Stimulated activated naive CD4-positive, alpha-beta T cell treated with Interleukin-2 at 50 U/mL for 16 hours (primary cell): ENCODE data around the gene SH2D4B.

ENCODE experiments used
- DNase-seq: peaks from one replicate; lab custom pipeline; 2025; lab: John Stamatoyannopoulos, UW

SH2D4B gene

GRCh38 chr10:80690434-80690833 lies 152.7 kb downstream of the SH2D4B start:
- DNase-seq, result no peak

- DNase-seq, result no peak
These were observed 153.7 kb downstream of the SH2D4B start for GRCh38 chr10:80691441-80691840.

- no peak for DNase-seq
These were observed 155.9 kb downstream of the SH2D4B start for GRCh38 chr10:80693565-80693964.

GRCh38 chr10:80694930-80695329 lies 157.2 kb downstream of the SH2D4B start:
- DNase-seq, result no peak
